HepG2 (cell line): ENCODE data around the gene JAG1. TPM values are rescaled to one million over a fixed set of nuclear protein-coding genes. Genes with fewer than 3 reads are reported as not detected.

ENCODE experiments used
- AGO1 ChIP-seq: fragments of 200-400 bp; formaldehyde crosslinking; IDR thresholded peaks from 2 replicates; pipeline ENCODE4 v1.6.1; 2017; ENCODE audit warnings: mild to moderate bottlenecking, low read depth, low read length, moderate library complexity; ENCODE audit not compliant: poor library complexity, severe bottlenecking
- HMG20A ChIP-seq: IDR thresholded peaks from 2 replicates; pipeline ENCODE4 v1.6.1; 2016; ENCODE audit warnings: borderline replicate concordance
- KAT2B ChIP-seq: fragments of 150-350 bp; IDR thresholded peaks from 2 replicates; pipeline ENCODE4 v1.6.1; 2014; ENCODE audit warnings: low read depth, low read length, borderline replicate concordance
- MBNL3 ChIP-seq: fragments of 250-450 bp; sonication (Bioruptor Pico); conservative IDR thresholded peaks from 2 replicates; pipeline ENCODE4 v1.8.0; 2022; ENCODE audit warnings: mild to moderate bottlenecking, inconsistent platforms
- NRL ChIP-seq: sonication (generic); formaldehyde crosslinking; IDR thresholded peaks from 2 replicates; pipeline ENCODE4 v1.5.0; 2020; ENCODE audit warnings: missing genetic modification reagents, mild to moderate bottlenecking, moderate library complexity, borderline replicate concordance
- PHF8 ChIP-seq: sonication (generic); formaldehyde crosslinking; IDR thresholded peaks from 2 replicates; pipeline ENCODE4 v1.5.0; 2020; ENCODE audit warnings: missing genetic modification reagents
- RBAK ChIP-seq: sonication (generic); formaldehyde crosslinking; IDR thresholded peaks from 2 replicates; pipeline ENCODE4 v1.5.1; 2020; ENCODE audit warnings: mild to moderate bottlenecking, missing genetic modification reagents
- RBM22 ChIP-seq: fragments of 200-400 bp; formaldehyde crosslinking; optimal IDR thresholded peaks from 2 replicates; pipeline ENCODE3; 2017; ENCODE audit warnings: mild to moderate bottlenecking, low read length, moderate library complexity
- RFX1 ChIP-seq: fragments of 450-650 bp; IDR thresholded peaks from 2 replicates; pipeline ENCODE4 v1.6.1; 2017
- SOX13 ChIP-seq, 3 experiments: fragments of 450-650 bp in 1 of 3; sonication (generic) in 1 of 3; formaldehyde crosslinking in 1 of 3; IDR thresholded peaks in 2 of 3; conservative IDR thresholded peaks in 1 of 3; 2 replicates each; pipeline versions ENCODE4 v1.5.0 to v1.6.1; 2016 to 2020; ENCODE audit warnings: antibody characterized with exemption in 1 of 3, mild to moderate bottlenecking in 1 of 3, missing compliant biosample characterization in 1 of 3, missing genetic modification reagents in 1 of 3, moderate library complexity in 1 of 3
- STAT5B ChIP-seq: sonication (generic); formaldehyde crosslinking; IDR thresholded peaks from 2 replicates; pipeline ENCODE4 v1.4.0; 2020; ENCODE audit warnings: missing genetic modification reagents
- ZBTB39 ChIP-seq: sonication (generic); formaldehyde crosslinking; IDR thresholded peaks from 2 replicates; pipeline ENCODE4 v1.5.0; 2020; ENCODE audit warnings: missing genetic modification reagents
- ZMAT3 ChIP-seq: sonication (generic); formaldehyde crosslinking; conservative IDR thresholded peaks from 2 replicates; pipeline ENCODE4 v1.7.0; 2021; ENCODE audit warnings: missing genetic modification reagents
- ZMYM2 ChIP-seq: sonication (generic); formaldehyde crosslinking; IDR thresholded peaks from 2 replicates; pipeline ENCODE4 v1.8.0; 2022; ENCODE audit warnings: mild to moderate bottlenecking, missing genetic modification reagents
- ZNF253 ChIP-seq: sonication (generic); formaldehyde crosslinking; IDR thresholded peaks from 2 replicates; pipeline ENCODE4 v1.8.0; 2022; ENCODE audit warnings: mild to moderate bottlenecking, missing genetic modification reagents, borderline replicate concordance
- ZNF567 ChIP-seq: sonication (generic); formaldehyde crosslinking; IDR thresholded peaks from 2 replicates; pipeline ENCODE4 v1.8.1; 2023; ENCODE audit warnings: mild to moderate bottlenecking, missing genetic modification reagents, borderline replicate concordance
- ZNF605 ChIP-seq: sonication (generic); formaldehyde crosslinking; IDR thresholded peaks from 2 replicates; pipeline ENCODE4 v1.8.0; 2022; ENCODE audit warnings: mild to moderate bottlenecking, missing genetic modification reagents
- ZNF670 ChIP-seq: sonication (generic); formaldehyde crosslinking; IDR thresholded peaks from 2 replicates; pipeline ENCODE4 v1.8.0; 2022; ENCODE audit warnings: mild to moderate bottlenecking, missing genetic modification reagents, borderline replicate concordance
- ZNF800 ChIP-seq: sonication (generic); formaldehyde crosslinking; IDR thresholded peaks from 2 replicates; pipeline ENCODE4 v1.4.0; 2020; ENCODE audit warnings: missing genetic modification reagents
- polyA plus RNA-seq, 8 experiments: library from polyadenylated mRNA; depleted of rRNA in 3 of 8; stranded (reverse) in 7 of 8; unstranded in 1 of 8; fragments of >200 nt; fragmentation: Illumina TruSeq in 4 of 8; extraction: Trizol in 4 of 8; gene quantifications; 2 replicates each; pipeline versions ENCODE4 v1.2.1 to v1.2.3, GENCODE V29; 2011 to 2016; ENCODE audit warnings: low read depth in 4 of 8, missing spikeins in 1 of 8, mixed read lengths in 1 of 8; ENCODE audit not compliant: insufficient read depth in 1 of 8
- total RNA-seq, 5 experiments: library from RNA; depleted of rRNA; stranded (reverse); fragments of >200 nt; fragmentation: Illumina TruSeq; extraction: Trizol; gene quantifications; 2 replicates each; pipeline ENCODE4 v1.2.3, GENCODE V29; 2016; ENCODE audit warnings: low read depth in 1 of 5
- TF ChIP-seq, protein P1 (sequence below): IDR thresholded peaks from 2 replicates; pipeline ENCODE4 v1.6.1; 2018; ENCODE audit warnings: missing genetic modification reagents, mild to moderate bottlenecking, missing compliant biosample characterization
- TF ChIP-seq, protein P2 (sequence below): sonication (generic); formaldehyde crosslinking; IDR thresholded peaks from 2 replicates; pipeline ENCODE4 v1.9.0; 2021; ENCODE audit warnings: missing genetic modification reagents, borderline replicate concordance

The JAG1 gene
- total and polyA plus RNA-seq, 2 of the 13 experiments (the other 11 are each of a cell fraction or from before 2014, with no cell fraction given) = 47.1 to 56.3 TPM

GRCh38 chr20:10673842-10674683, at the start of gene JAG1 (continued):
- TF ChIP-seq, protein P1, sequence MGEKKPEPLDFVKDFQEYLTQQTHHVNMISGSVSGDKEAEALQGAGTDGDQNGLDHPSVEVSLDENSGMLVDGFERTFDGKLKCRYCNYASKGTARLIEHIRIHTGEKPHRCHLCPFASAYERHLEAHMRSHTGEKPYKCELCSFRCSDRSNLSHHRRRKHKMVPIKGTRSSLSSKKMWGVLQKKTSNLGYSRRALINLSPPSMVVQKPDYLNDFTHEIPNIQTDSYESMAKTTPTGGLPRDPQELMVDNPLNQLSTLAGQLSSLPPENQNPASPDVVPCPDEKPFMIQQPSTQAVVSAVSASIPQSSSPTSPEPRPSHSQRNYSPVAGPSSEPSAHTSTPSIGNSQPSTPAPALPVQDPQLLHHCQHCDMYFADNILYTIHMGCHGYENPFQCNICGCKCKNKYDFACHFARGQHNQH (CRISPR knock-in tag) = peak; percentile 61
- TF ChIP-seq MBNL3 (no peak), RFX1 (no peak), HMG20A (no peak), ZMYM2 (CRISPR knock-in tag) (0 out of 2 replicates have a peak, but pooled peaks have one; percentile 36), SOX13 (IDR thresholded peaks at IDR 0.05) (peak; percentile 69; the same call in 1 of the 2 replicates), SOX13 (CRISPR knock-in tag; conservative IDR thresholded peaks at IDR 0.05 in 1 of 2, IDR thresholded peaks at IDR 0.05 in 1 of 2) (0 out of 4 replicates have a peak, but pooled peaks have one; percentile 12 to 32), ZNF800 (CRISPR knock-in tag) (peak; percentile 80), PHF8 (CRISPR knock-in tag) (peak; percentile 78), RBM22 (peak; percentile 45), KAT2B (no peak; the same call in 1 of the 2 replicates), STAT5B (CRISPR knock-in tag) (no peak), ZNF670 (peak; percentile 82), ZNF605 (CRISPR knock-in tag) (peak; percentile 55; the same call in 1 of the 2 replicates), AGO1 (no peak), ZMAT3 (CRISPR knock-in tag) (peak; percentile 26; the same call in 1 of the 2 replicates), ZBTB39 (CRISPR knock-in tag) (no peak), ZNF567 (CRISPR knock-in tag) (no peak), RBAK (0 out of 2 replicates have a peak, but pooled peaks have one; percentile 17), ZNF253 (CRISPR knock-in tag) (0 out of 2 replicates have a peak, but pooled peaks have one; percentile 26), NRL (CRISPR knock-in tag) (no peak)
- TF ChIP-seq, protein P2, sequence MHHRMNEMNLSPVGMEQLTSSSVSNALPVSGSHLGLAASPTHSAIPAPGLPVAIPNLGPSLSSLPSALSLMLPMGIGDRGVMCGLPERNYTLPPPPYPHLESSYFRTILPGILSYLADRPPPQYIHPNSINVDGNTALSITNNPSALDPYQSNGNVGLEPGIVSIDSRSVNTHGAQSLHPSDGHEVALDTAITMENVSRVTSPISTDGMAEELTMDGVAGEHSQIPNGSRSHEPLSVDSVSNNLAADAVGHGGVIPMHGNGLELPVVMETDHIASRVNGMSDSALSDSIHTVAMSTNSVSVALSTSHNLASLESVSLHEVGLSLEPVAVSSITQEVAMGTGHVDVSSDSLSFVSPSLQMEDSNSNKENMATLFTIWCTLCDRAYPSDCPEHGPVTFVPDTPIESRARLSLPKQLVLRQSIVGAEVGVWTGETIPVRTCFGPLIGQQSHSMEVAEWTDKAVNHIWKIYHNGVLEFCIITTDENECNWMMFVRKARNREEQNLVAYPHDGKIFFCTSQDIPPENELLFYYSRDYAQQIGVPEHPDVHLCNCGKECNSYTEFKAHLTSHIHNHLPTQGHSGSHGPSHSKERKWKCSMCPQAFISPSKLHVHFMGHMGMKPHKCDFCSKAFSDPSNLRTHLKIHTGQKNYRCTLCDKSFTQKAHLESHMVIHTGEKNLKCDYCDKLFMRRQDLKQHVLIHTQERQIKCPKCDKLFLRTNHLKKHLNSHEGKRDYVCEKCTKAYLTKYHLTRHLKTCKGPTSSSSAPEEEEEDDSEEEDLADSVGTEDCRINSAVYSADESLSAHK (CRISPR knock-in tag) = no peak; the same call in 1 of the 2 replicates
